GM19240 (cell line): ENCODE measurements around the gene OR1L1.

Source experiments
- DNase-seq: peaks from one replicate; pipeline ENCODE4 v3.0.0; 2011; ENCODE audit warnings: low spot score; ENCODE audit not compliant: insufficient read length

Gene OR1L1, protein sequence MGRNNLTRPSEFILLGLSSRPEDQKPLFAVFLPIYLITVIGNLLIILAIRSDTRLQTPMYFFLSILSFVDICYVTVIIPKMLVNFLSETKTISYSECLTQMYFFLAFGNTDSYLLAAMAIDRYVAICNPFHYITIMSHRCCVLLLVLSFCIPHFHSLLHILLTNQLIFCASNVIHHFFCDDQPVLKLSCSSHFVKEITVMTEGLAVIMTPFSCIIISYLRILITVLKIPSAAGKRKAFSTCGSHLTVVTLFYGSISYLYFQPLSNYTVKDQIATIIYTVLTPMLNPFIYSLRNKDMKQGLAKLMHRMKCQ

DNA sequence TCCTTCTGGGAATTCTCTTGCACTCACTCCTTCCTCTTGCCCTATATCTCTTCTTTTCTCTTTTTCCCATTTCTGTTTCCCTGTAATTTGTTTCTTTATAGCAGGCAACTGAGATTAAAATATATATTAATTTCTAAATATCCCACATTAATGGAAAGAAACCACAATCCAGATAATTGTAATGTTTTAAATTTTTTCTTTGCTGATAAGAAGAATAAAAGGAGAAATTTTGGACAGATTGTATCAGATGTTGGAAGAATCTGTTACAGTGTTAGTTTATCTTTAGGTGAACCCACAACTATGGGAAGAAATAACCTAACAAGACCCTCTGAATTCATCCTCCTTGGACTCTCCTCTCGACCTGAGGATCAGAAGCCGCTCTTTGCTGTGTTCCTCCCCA is at the start of gene OR1L1:
OR1L1 (plus strand) TSS at position 301 of the 400 bp plus-strand sequence; CDS start at position 301, 0 bp downstream.
- DNase-seq, result no peak

DNA sequence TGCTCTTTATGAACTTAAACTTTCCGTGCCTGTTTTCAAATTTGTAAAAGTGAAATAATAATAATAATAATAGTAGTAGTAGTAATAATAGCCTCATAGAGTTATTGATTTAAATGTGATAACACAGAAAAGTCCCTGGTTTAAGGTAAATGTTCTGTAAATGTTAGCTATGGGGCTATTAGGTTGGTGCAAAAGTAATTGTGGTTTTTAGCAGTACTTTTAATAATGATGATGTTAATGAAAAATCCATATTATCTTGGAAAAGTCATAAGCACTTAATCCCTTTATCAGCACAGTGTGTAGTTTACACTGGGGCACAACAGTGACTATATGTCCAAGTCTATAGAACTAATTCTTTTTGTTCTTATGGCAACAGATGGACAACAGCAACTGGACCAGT is 47.2 kb upstream of the OR1L1 start, which contains the start of gene OR1Q1:
OR1Q1 (plus strand) TSS at position 377 of the 400 bp plus-strand sequence; CDS start at position 377, 0 bp downstream.
- DNase-seq, result no peak

DNA sequence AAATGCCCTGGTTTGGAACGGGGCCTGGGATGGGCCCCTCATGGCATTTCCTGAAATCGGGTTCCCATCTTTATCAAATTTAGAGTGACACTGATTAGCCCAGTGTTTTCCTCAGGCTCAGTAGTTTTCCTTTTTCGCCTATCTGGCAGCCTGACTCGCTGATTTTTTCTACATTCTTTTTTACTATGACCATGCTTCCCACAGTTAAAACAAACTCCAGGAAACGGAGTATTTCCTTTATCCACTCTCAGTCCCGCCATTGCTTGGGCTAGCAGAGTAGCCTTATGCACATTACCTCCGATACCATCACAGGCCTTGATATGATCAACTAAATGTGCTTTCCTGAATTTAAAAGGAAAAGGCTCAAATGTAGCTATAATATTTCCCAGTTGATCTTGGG is 41.5 kb upstream of the OR1L1 start:
- no peak for DNase-seq

DNA sequence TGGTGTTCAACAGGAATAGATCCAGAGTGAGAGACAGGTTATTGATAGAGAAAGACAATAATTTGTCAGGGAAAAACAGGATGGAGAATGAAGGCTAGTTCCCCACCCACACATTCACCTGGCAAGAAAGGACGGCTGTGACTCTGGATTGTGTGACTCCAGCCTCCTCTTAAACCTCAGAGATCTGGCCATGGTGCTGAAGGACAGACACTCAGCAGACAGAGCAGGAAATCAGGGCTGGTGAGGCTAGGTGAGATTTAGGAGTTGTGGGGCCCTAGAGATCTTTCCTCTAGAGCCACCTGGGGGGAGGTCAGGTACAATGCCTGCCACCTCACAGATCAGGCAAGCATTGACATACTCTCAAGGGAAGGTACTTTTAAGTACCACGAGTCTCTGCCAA is 19.3 kb upstream of the OR1L1 start:
- DNase-seq, result no peak

DNA sequence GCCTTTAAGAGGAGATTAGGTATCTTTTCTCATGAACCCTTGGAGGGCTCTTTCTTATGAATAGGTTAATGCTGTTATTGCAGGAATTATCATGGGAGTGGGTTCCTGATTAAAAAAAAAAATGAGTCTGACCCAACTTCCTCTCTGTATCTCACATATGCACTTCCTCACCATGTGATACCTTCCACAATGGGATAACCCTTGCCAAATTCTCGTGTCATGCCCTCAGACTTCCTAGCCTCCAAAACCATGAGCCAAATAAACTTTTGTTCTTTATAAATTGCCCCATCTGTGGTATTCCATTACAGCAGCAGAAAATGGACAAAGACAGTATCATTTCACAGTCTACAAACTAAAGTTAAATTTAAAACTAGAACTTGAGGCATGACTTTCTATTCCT is 5.1 kb upstream of the OR1L1 start:
- no peak for DNase-seq

DNA sequence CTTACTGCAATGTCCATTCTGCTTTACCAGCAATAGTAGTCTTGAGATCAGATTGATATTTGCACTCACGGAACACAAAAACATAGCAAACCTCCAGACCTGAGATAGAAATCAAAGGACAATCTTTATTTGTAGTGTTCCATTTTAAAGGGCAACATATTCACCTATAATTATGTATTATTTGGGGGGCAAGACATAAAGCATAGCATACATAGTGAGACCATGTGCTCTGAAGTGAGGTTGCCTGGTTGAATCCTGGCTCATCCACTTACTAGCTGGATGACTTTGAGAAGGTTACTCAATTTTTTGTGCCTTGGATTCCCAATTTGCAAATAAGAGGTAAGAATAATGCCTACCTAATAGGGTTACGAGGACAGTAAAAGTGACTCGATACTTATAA is 4.0 kb upstream of the OR1L1 start, which contains the start of gene OR1B1:
OR1B1 (minus strand) TSS at position 101 of the 400 bp plus-strand sequence.
- no peak for DNase-seq

DNA sequence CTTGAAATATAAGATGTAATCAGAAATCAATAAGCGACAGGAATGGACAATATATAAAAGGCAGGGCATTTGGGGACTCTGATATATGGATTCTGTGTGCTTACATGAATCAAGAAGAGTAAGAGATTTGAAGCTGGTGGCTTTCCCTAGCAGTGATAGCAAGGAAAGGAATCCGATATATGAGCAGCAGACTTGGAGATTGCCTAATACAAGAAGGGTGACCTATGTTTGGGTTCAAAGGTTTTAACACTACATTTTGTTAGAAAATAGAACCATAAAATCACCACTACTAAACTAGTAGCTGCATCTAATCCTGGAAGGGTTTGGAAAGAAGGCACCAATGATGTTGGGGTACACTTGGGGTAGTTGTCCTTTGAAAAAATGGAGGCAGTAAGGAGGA is 11.0 kb downstream of the OR1L1 start:
- no peak for DNase-seq

DNA sequence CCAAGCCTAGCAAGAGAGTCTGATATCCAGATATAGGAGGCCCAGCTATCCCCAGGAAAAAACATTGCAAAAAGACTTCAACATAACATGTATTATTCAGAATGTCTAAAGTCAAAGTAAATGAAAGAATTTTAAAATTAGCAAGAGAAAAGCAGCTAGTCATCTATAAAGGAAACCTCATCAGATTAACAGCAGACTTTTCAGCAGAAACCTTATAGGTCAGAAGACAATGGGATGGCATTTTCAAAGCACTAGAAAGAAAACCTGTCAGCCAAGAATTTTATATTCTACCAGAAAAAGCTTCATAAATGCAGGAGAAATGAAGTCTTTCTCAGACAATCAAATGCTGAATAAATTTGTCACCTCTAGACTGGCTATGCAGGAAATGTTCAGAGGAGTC is 23.3 kb downstream of the OR1L1 start:
- DNase-seq, result no peak

DNA sequence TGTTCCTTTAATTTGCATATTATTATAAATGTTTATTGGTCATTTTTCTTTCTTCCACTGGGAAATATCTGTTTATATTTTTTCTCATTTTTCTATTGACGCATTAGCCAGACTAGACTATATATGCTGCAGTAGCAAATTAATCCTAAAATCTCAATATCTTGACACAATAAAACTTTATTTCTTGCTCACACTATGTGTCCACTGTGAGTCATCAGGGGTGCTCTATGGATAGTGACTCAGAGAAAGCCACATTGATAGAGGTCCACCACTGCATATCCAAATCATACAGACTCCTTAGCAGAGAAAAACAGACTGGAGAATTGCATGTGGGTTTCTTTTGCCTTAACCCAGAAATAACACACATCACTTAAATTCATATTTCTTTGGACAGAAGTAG is 34.2 kb downstream of the OR1L1 start:
- no peak for DNase-seq
